Fibroblast of villous mesenchyme (primary cell): ENCODE data around the gene TCF12. TPM values are rescaled to one million over a fixed set of nuclear protein-coding genes. Genes with fewer than 3 reads are reported as not detected.

Experiments used
- DNase-seq: peaks from one replicate; pipeline ENCODE4 v3.0.0-alpha.2; 2010; ENCODE audit warnings: low read depth
- H3K4me3 ChIP-seq: 2 replicates; pipeline ENCODE4 v1.5.1; 2011; ENCODE audit warnings: low read depth, mild to moderate bottlenecking, low read length
- CTCF ChIP-seq: IDR thresholded peaks from 2 replicates; pipeline ENCODE4 v1.5.1; 2012; ENCODE audit warnings: low read depth, mild to moderate bottlenecking, low read length; ENCODE audit not compliant: insufficient read depth
- total RNA-seq: library from RNA; depleted of rRNA; stranded (reverse); fragments of >200 nt; gene quantifications from 2 replicates; pipeline ENCODE4 v1.2.3, GENCODE V29; 2012

Gene TCF12
- total RNA-seq, 1 donor = 110 TPM

- no peak for TF ChIP-seq CTCF
- no peak for DNase-seq
- no peak overlapping the region for H3K4me3 ChIP-seq
These were observed 38.1 kb downstream of the TCF12 start for GRCh38 chr15:56956538-56956937.

- no peak for DNase-seq
- no peak overlapping the region for H3K4me3 ChIP-seq
- no peak for TF ChIP-seq CTCF
These were observed 39.5 kb downstream of the TCF12 start for GRCh38 chr15:56957812-56958406.

- no peak for DNase-seq
- TF ChIP-seq CTCF = no peak
- no peak overlapping the region for H3K4me3 ChIP-seq
These were observed 40.8 kb downstream of the TCF12 start for GRCh38 chr15:56959318-56959648.

- no peak for TF ChIP-seq CTCF
- no peak overlapping the region for H3K4me3 ChIP-seq
- DNase-seq = no peak
These were observed 41.7 kb downstream of the TCF12 start for GRCh38 chr15:56960116-56960515.

- no peak overlapping the region for H3K4me3 ChIP-seq
- TF ChIP-seq CTCF = no peak
- peak; percentile 50 for DNase-seq
These were observed 44.7 kb downstream of the TCF12 start for GRCh38 chr15:56963126-56963525.

- DNase-seq = no peak
- no peak overlapping the region for H3K4me3 ChIP-seq
- TF ChIP-seq CTCF = no peak
These were observed 45.3 kb downstream of the TCF12 start for GRCh38 chr15:56963710-56964109.

- DNase-seq = peak; percentile 56
- no peak for TF ChIP-seq CTCF
- no peak overlapping the region for H3K4me3 ChIP-seq
These were observed 45.7 kb downstream of the TCF12 start for GRCh38 chr15:56964182-56964581.
